Neural progenitor cell (in vitro differentiated cells): ENCODE data around the gene VAT1.

ENCODE experiments used
- EZH2 ChIP-seq: fragments of 200-600 bp; sonication (generic); IDR thresholded peaks from 2 replicates; pipeline ENCODE4 v1.6.1; 2017; ENCODE audit warnings: antibody characterized with exemption, mild to moderate bottlenecking, moderate library complexity
- EZH2phosphoT487 ChIP-seq: fragments of 200-600 bp; sonication (generic); IDR thresholded peaks from 2 replicates; pipeline ENCODE4 v1.6.1; 2017; ENCODE audit warnings: antibody characterized with exemption
- TF ChIP-seq, protein P1 (sequence below): fragments of 200-600 bp; sonication (generic); IDR thresholded peaks from 2 replicates; pipeline ENCODE4 v1.5.1; 2017; ENCODE audit warnings: antibody characterized with exemption, mild to moderate bottlenecking

DNA sequence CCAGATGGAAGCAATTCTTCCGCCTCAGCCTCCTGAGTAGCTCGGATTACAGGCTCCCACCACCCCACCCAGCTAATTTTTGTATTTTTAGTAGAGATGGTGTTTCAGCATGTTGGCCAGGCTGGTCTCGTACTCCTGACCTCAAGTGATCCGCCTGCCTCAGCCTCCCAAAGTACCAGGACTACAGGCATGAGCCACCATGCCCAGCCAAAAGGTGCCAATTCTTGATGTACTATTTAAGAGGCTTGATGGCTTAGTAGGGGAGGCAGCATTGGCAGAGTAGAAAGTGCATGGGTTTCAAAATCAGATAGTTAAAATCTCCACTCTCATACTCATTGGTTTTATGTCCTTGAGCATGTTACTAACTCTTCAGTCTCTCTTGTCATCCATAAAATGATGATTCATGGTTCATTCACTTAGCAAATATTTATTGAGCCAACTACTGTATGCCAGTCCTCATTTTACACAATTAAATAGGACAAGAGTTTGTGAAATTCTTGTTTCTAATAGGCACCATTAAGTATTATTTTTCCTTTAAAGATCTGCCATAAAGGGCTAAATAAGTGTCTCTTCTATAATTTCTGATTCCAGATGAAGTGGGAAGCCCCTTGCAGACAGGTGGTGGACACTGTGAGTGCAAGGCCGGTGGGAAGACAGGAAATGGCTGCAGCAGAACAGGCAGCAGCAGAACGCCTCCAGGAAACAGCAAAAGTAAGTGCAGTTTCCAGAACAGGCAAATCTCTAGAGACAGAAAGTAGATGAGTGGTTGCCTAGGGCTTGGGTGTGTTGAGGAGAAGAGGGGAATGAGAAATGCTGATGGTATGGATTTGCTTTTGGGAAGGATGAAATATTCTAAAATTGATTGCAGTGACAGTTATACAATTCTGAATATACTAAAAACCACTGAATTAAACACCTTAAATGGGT, 32.2 kb downstream of the VAT1 start:
- TF ChIP-seq, protein P1, sequence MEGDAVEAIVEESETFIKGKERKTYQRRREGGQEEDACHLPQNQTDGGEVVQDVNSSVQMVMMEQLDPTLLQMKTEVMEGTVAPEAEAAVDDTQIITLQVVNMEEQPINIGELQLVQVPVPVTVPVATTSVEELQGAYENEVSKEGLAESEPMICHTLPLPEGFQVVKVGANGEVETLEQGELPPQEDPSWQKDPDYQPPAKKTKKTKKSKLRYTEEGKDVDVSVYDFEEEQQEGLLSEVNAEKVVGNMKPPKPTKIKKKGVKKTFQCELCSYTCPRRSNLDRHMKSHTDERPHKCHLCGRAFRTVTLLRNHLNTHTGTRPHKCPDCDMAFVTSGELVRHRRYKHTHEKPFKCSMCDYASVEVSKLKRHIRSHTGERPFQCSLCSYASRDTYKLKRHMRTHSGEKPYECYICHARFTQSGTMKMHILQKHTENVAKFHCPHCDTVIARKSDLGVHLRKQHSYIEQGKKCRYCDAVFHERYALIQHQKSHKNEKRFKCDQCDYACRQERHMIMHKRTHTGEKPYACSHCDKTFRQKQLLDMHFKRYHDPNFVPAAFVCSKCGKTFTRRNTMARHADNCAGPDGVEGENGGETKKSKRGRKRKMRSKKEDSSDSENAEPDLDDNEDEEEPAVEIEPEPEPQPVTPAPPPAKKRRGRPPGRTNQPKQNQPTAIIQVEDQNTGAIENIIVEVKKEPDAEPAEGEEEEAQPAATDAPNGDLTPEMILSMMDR: no peak
- TF ChIP-seq EZH2 (no peak), EZH2phosphoT487 (no peak)
